ENCODE measurements around the gene ADCY2. TPM values are rescaled to one million over a fixed set of nuclear protein-coding genes. Genes with fewer than 3 reads are reported as not detected.

The ADCY2 gene
- total RNA-seq, 1 donor from 2014 or later, result not detected

- no peak for DNase-seq (ENCODE audit: low read depth)
Measured at GRCh38 chr5:7828269-7828668, 432.3 kb downstream of the ADCY2 start.

GRCh38 chr5:7834982-7835381 is 439.0 kb downstream of the ADCY2 start:
- no peak for DNase-seq (ENCODE audit: low read depth)

DNA sequence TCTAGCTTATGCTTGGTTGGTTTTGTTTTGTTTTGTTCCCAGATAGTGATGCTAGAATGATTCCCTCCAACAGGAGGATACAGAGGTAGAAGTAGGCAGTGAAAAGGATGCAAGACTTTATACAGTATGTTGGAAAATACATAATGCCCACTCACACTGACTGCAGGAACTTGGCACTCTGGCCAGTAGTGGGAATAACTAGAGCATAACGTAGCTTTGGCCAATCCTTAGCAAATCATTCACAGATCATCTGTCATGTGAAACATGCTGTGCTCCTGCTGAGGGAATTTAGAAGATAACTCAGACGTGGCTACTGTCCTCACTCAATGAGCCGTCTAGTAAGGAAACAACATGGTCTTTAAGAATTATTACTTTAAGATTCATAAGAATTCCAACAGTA is 441.5 kb downstream of the ADCY2 start:
- peak; percentile 87 for DNase-seq (ENCODE audit: low read depth)

DNA sequence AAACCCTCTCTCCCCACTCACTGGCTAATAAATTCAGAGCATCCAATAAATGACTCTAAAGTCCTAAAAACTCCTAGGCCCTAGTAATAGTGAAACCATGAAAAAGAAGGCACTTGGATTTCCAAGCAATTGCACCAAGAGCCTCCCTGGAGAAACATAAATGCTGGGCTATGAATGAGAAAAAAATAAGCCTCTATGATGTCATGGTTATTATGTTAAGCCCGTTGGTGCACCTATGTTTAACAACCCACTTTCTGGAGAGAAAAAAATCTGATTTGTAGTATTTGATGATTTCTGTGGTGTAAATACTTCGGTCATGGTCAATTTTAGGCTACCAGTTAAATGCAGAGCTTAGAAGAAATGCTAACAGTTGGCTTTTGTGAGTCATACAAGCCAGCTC is 446.6 kb downstream of the ADCY2 start:
- DNase-seq (ENCODE audit: low read depth), result no peak

DNA sequence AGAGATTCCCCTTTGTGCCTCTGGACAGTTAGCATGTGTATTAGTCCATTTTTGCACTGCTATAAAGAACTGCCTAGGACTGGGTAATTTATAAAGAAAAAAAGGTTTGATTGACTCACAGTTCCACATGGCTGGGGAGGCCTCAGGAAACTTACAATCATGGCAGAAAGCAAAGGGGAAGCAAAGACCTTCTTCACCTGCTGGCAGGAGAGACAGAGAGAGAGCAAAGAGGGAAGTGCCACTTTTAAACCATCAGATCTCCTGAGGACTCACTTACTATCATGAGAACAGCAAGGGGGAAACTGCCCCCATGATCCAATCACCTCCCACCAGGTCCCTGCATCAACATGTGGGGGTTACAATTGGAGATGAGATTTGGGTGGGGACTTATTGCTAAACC is 449.0 kb downstream of the ADCY2 start:
- no peak for DNase-seq (ENCODE audit: low read depth)

GRCh38 chr5:7845557-7845956 is 449.6 kb downstream of the ADCY2 start:
- no peak for DNase-seq (ENCODE audit: low read depth)

DNA sequence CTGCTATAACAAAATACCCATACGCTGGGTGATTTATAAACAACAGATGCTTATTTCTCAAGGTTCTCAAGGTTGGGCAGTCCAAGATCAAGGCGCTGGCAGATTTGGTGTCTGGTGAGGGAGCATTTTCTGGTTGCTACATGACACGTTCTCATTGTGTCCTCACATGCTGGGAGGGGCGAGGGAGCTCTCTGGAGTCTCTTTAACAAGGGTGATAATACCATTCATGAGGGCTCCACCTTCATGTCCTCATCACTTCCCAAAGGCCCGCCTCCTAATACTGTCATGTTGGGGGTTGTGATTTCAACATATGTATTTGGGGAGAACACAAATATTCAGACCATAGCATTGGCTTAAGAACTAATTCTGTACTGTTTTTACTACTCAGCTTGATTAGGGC is 450.4 kb downstream of the ADCY2 start:
- no peak for DNase-seq (ENCODE audit: low read depth)

DNA sequence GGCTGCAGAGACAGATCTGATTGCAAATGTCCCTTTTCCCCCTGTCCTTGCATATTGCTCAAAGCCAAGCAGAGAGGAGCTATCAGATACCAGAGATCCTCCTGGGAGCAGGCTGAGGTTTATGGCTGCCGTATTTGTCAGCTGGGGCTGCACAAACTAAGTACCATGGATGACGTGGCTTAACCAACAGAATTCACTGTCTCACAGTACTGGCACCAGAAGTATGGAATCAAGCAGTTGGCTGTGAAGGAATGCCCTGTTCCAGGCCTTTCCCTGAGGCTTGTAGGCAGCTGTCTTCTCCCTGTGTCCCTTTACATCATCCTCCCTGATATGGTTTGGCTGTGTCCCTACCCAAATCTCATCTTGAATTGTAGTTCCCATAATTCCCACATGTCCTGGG is 452.4 kb downstream of the ADCY2 start:
- no peak for DNase-seq (ENCODE audit: low read depth)

- DNase-seq (ENCODE audit: low read depth), result no peak
Measured at GRCh38 chr5:7849681-7850394, 453.9 kb downstream of the ADCY2 start.

DNA sequence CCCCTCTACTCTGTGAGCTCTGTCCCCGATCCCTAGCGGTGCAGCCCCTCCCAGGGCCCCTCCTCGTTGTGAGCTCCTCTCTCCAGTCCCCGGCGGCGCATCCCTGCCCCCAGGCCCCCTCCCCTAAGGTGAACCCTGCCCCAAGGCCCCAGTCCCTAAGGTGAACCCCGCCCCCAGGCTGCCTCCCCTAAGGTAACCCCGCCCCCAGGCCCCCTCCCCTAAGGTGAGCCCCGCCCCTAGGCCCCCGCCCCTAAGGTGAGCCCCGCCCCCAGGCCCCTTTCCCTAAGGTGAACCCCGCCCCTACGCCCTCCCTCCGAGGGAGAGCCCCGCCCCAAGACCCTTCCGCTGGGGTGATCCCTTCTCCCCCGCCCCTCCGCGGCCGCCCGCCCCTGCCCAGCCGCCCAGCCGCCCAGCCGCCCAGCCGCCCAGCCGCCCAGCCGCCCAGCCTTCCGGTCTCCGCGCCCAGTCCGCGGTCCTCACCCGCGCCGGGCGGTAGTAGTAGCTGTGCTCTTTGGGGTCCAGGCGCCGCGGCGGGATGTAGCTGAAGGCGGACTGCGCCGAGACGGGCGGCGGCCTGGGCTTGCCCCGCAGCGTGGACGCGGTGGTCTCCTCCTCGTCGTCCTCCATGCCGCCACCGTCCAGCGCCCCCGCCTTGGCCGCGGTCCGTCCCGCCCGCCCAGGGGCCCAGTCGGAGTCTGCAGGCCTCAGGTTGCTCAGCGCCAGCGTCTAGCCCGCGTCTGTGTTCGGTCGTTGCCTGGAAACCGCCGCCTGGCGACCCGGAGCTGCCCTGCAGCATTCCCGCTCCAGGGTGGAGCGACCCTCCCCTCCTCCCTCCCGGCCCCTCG is 454.7 kb downstream of the ADCY2 start, which contains the start of gene CFAP90:
Gene CFAP90, minus strand, starts transcription at position 739 of the 845 bp plus-strand sequence. Its CDS starts 112 bp downstream, at position 627.
- peak; percentile 29 for DNase-seq (ENCODE audit: low read depth)

- no peak for DNase-seq (ENCODE audit: low read depth)
Measured at GRCh38 chr5:7851240-7851592, 455.3 kb downstream of the ADCY2 start.

- no peak for DNase-seq (ENCODE audit: low read depth)
Measured at GRCh38 chr5:7851617-7852289, 455.8 kb downstream of the ADCY2 start.

DNA sequence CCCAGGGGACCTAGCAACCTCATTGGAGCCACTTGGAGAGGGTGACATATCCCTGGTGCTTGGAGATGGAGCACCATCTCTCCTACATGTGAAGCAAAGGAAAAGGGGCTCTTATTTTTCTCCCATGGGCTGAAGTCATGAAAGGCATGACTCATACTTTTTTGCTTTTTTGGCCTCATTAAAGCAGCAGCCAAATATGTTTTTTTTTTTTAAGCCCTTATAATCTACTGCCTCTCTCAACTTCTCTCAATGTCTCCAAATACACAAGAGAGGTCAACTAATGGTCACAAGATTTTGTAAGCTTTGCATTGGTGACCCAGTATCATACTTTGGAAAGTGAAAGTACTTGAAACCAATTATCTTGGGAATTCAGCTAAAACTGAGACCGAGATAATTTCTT is 456.6 kb downstream of the ADCY2 start:
- DNase-seq (ENCODE audit: low read depth), result no peak

- no peak for DNase-seq (ENCODE audit: low read depth)
Measured at GRCh38 chr5:7852988-7853387, 457.1 kb downstream of the ADCY2 start.

DNA sequence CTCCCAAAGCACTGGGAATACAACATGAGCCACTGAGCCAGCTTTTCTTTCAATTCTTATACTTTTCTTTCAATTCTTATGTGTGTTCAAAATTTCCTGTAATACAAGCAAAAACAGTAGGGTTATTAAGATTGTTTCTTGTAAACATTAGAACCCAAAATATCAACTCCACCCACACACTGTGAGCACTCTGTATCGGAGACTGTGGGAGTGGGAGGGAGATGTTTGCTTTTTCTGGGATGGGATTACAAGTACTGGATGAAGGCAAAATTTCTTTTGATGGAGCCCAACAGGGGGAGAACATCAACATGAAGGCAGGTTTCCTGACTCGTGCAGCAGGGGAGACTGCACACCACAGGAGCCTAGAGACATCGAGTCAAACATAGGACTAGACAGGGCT is 459.7 kb downstream of the ADCY2 start:
- DNase-seq (ENCODE audit: low read depth), result no peak

- DNase-seq (ENCODE audit: low read depth), result peak; percentile 59
Measured at GRCh38 chr5:7856855-7857254, 460.9 kb downstream of the ADCY2 start.

DNA sequence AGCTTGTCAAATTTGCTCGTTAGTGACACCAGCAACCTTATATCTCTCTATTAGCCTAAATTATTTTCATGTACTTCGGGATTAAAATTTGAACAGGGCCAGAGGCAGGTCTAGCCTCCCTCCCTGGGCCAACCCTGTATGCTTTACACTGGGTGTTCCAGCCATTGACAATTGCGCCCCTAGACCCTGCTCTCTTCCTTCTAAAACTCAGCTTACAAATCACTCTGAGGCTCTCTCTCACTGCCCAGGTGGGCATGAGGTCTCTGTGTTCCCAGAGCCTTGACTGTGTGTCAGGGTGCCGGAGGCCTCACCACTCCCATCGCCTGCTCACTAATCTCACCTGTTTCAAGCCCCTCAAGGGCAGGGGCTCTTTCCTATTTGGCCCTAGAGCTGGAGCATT is 461.4 kb downstream of the ADCY2 start:
- no peak for DNase-seq (ENCODE audit: low read depth)

DNA sequence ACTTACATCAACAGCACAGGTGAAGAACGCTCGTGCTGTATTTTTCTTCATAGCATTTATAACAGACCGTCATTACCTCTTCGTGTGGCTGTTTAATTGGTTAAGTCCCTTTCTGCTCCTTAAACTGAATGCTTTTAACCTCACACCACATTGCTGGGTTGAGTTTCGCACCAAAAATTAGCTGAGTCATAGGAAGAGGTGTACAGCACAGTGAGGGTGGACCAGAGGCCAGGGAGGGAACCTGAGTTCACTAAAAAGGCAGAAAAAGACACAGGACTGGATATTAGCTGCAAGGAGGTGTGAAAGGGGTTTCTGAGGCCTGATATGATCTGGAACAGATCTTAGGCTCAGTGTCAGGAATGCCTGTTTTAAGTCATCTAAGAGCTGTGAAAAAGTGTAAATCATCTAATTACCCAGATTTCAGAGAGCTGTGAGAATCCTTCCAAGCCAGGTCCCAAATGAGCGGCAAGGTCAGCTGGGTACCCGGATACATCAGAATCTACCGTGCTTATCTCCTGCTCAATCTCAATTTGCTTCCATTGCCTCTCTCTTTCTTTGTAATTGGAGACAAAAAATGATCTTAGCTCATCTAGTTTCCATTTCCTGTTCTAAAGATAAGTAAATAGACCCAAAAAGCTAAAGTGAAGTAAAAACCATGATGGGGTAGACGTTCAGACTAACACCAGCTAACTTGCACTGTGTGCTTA is 462.1 kb downstream of the ADCY2 start:
- no peak for DNase-seq (ENCODE audit: low read depth)

DNA sequence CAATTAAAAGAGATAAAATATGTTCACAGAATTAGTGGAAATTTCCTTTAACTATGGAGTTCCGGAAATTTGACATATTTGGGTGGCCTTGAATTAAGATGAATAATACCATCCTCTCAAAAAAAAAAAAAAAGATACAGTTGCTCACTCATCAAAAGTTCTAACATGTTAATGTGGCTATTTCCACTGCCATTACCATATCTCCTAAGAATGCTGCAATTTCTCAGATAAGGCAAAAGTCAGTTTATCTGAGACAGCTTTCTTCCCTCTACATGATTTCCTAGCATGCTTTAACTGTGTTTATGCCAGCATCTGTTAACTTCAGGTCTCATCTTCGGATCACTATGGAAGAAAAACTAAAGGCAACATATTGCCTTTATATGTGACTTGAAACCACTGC is 470.3 kb downstream of the ADCY2 start:
- DNase-seq (ENCODE audit: low read depth), result no peak

- no peak for DNase-seq (ENCODE audit: low read depth)
Measured at GRCh38 chr5:7867260-7867659, 471.3 kb downstream of the ADCY2 start.

GRCh38 chr5:7868427-7868772 is 472.5 kb downstream of the ADCY2 start:
- DNase-seq (ENCODE audit: low read depth), result no peak
